Body of pancreas (tissue), 4 donors: Measurements from ENCODE around the gene TVP23C. TPM values are rescaled to one million over a fixed set of nuclear protein-coding genes. Genes with fewer than 3 reads are reported as not detected.

Source experiments
- ATAC-seq: fragments of 150-250 bp; one replicate; pipeline ENCODE4 v1.9.1; 2016
- DNase-seq, 4 donors: peaks; one replicate each; pipeline ENCODE4 v3.0.0-alpha.2; 2019
- H3K27ac ChIP-seq, 4 donors: fragments of 200-600 bp; sonication (generic); 1 replicate in 3 of 4; 2 replicates in 1 of 4; pipeline versions ENCODE4 v1.5.1 to v1.6.1; 2016 to 2019; ENCODE audit warnings: mild to moderate bottlenecking in 1 of 4, mixed read lengths in 1 of 4, moderate library complexity in 1 of 4
- H3K27me3 ChIP-seq, 2 donors: fragments of 200-600 bp; sonication (generic); one replicate each; pipeline ENCODE4 v1.6.0; 2016; ENCODE audit warnings: mild to moderate bottlenecking in 1 of 2
- H3K36me3 ChIP-seq, 2 donors: fragments of 200-600 bp; sonication (generic); replicated peaks in 1 of 2; 2 replicates each; pipeline ENCODE4 v1.5.1; 2016; ENCODE audit warnings: low read depth in 2 of 2; ENCODE audit not compliant: insufficient read depth in 1 of 2
- H3K4me1 ChIP-seq: fragments of 200-600 bp; sonication (generic); one replicate; pipeline ENCODE4 v1.6.0; 2016
- H3K4me3 ChIP-seq, 2 donors: fragments of 200-600 bp; sonication (generic); 1 replicate in 1 of 2; 2 replicates in 1 of 2; pipeline ENCODE4 v1.5.1; 2016 to 2019
- H3K9me3 ChIP-seq, 3 donors: fragments of 200-600 bp; sonication (generic); 1 replicate in 2 of 3; 2 replicates in 1 of 3; pipeline ENCODE4 v1.5.1; 2016
- POLR2A ChIP-seq, 3 donors: fragments of 450-650 bp; IDR thresholded peaks; one replicate each; pipeline ENCODE4 v1.6.1; 2016; ENCODE audit warnings: antibody characterized with exemption in 3 of 3, mild to moderate bottlenecking in 2 of 3
- WGBS, 2 donors: methylation state at CpG; one replicate each; pipeline ENCODE4 v1.1.5; 2017; 5-methylcytosine and 5-hydroxymethylcytosine counted together
- intact Hi-C: fragments of 100-400 bp; cut with DNase I; formaldehyde crosslinking; loops from one replicate; pipeline ENCODE4 v1.15.1; 2023
- total RNA-seq, 2 donors: library from RNA; depleted of rRNA; stranded (reverse); fragments of >200 nt; gene quantifications; one replicate each; pipeline ENCODE4 v1.1.0, GENCODE V29; 2016
- TF ChIP-seq, protein P1 (sequence below), 7 experiments: fragments of 450-650 bp in 4 of 7; fragments of 200-600 bp in 3 of 7; sonication (generic) in 3 of 7; IDR thresholded peaks; one replicate each; pipeline ENCODE4 v1.5.1; 2016 to 2019; ENCODE audit warnings: antibody characterized with exemption in 7 of 7

TVP23C gene
- total RNA-seq, 2 donors from 2014 or later: 31.4 to 53.7 TPM

GRCh38 chr17:15513058-15513791 is 50.1 kb downstream of the TVP23C start:
- WGBS, 2 donors: 87 to 89% methylated on average over 6 of the region's 6 CpGs

GRCh38 chr17:15512071-15512709 is 51.1 kb downstream of the TVP23C start:
- WGBS, 2 donors: 94% methylated on average over 4 of the region's 4 CpGs
- Histone ChIP-seq H3K27me3 (no peaks in the 10 kb centered on the region), H3K36me3 (no peaks in the 10 kb centered on the region), H3K4me1 (peaks cover 4% of the 10 kb centered on the region), H3K9me3 (no peaks in the 10 kb centered on the region), H3K4me3 (no peak overlapping the region), H3K27ac (no peak overlapping the region)
- no peak for ATAC-seq
- no peak for DNase-seq
- intact Hi-C loops: no loop called here
- TF ChIP-seq POLR2A (IDR thresholded peaks at IDR 0.05): no peak
- TF ChIP-seq, protein P1, sequence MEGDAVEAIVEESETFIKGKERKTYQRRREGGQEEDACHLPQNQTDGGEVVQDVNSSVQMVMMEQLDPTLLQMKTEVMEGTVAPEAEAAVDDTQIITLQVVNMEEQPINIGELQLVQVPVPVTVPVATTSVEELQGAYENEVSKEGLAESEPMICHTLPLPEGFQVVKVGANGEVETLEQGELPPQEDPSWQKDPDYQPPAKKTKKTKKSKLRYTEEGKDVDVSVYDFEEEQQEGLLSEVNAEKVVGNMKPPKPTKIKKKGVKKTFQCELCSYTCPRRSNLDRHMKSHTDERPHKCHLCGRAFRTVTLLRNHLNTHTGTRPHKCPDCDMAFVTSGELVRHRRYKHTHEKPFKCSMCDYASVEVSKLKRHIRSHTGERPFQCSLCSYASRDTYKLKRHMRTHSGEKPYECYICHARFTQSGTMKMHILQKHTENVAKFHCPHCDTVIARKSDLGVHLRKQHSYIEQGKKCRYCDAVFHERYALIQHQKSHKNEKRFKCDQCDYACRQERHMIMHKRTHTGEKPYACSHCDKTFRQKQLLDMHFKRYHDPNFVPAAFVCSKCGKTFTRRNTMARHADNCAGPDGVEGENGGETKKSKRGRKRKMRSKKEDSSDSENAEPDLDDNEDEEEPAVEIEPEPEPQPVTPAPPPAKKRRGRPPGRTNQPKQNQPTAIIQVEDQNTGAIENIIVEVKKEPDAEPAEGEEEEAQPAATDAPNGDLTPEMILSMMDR (IDR thresholded peaks at IDR 0.05): no peak

More at GRCh38 chr17:15513058-15513791, 50.1 kb downstream of the TVP23C start:
- no peak overlapping the region for H3K27ac ChIP-seq
- ATAC-seq: no peak
- TF ChIP-seq, protein P1 (IDR thresholded peaks at IDR 0.05): no peak
- no peak for TF ChIP-seq POLR2A (IDR thresholded peaks at IDR 0.05)
- intact Hi-C loops: no loop called here
- DNase-seq: no peak
- H3K36me3 ChIP-seq: peaks cover 0 to 2% of the 10 kb centered on the region in 2 donors
- H3K4me1 ChIP-seq: peaks cover 4% of the 10 kb centered on the region
- H3K9me3 ChIP-seq: no peaks in the 10 kb centered on the region
- H3K27me3 ChIP-seq: no peaks in the 10 kb centered on the region
- no peak overlapping the region for H3K4me3 ChIP-seq

DNA sequence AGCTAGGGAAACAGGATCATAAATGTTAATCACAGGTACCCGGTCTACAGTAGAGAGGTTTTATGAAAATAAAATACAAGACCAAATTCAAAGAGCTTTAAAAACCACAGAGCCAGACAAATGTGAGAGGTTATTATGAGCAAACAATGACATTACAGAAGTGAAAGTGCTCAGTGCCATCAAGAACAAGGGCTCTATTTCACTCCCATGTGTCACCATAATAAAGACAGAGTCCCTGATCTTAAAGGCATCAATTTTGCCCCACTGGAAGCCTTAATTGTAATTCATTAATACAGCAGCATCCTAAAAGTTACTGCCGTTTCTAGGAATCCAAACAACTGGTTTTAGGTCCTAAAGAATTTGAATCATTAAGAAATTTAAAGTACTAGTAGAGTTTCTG is 52.1 kb downstream of the TVP23C start:
- no peak for ATAC-seq
- Histone ChIP-seq H3K36me3 (no peaks in the 10 kb centered on the region), H3K4me3 (no peak overlapping the region), H3K27ac (no peak overlapping the region), H3K9me3 (no peaks in the 10 kb centered on the region), H3K27me3 (no peaks in the 10 kb centered on the region), H3K4me1 (peaks cover 4% of the 10 kb centered on the region)
- TF ChIP-seq, protein P1 (IDR thresholded peaks at IDR 0.05): no peak
- TF ChIP-seq POLR2A (IDR thresholded peaks at IDR 0.05): no peak
- intact Hi-C loops: no loop called here
- no peak for DNase-seq
- WGBS, 2 donors: 88 to 92% methylated on average over 2 of the region's 2 CpGs

DNA sequence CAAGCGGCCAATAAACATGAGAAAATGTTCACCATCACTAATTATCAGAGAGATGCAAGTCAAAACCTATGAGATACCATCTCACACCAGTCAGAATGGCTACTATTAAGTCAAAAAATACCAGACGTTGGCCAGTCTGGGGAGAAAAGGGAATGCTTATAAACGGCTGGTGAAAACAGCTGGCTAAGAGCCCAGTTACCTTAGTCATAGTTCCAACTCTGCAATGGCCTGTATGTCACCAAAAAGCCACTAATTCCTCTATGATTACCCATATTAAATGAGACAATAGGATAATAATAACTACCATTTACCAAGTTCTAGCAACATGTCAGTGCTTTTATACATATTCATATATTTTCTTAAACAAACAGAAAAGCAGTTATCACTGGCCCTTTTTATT is 52.9 kb downstream of the TVP23C start:
- ATAC-seq (no peak), DNase-seq (no peak)
- TF ChIP-seq, protein P1 (IDR thresholded peaks at IDR 0.05): no peak
- TF ChIP-seq POLR2A (IDR thresholded peaks at IDR 0.05): no peak
- no peak overlapping the region for H3K27ac ChIP-seq
- H3K4me3 ChIP-seq: no peak overlapping the region
- 62 to 73% methylated on average over 3 of the region's 3 CpGs for WGBS, 2 donors
- intact Hi-C loops: no loop called here
- H3K9me3 ChIP-seq: no peaks in the 10 kb centered on the region
- no peaks in the 10 kb centered on the region for H3K27me3 ChIP-seq
- H3K36me3 ChIP-seq: no peaks in the 10 kb centered on the region
- peaks cover 4% of the 10 kb centered on the region for H3K4me1 ChIP-seq
